HepG2 (cell line): ENCODE measurements around the gene SLC16A3. TPM values are rescaled to one million over a fixed set of nuclear protein-coding genes. Genes with fewer than 3 reads are reported as not detected.

Source experiments
- DNMT3B ChIP-seq: conservative IDR thresholded peaks from 2 replicates; pipeline ENCODE4 v1.6.1; 2016; ENCODE audit warnings: missing biosample characterization, control low read depth
- ESRRA ChIP-seq: sonication (generic); formaldehyde crosslinking; IDR thresholded peaks from 2 replicates; pipeline ENCODE4 v1.5.1; 2020; ENCODE audit warnings: mild to moderate bottlenecking, low read depth, missing genetic modification reagents
- NCOA2 ChIP-seq: sonication (generic); formaldehyde crosslinking; IDR thresholded peaks from 2 replicates; pipeline ENCODE4 v1.8.0; 2022; ENCODE audit warnings: inconsistent platforms
- SIX1 ChIP-seq: sonication (generic); formaldehyde crosslinking; IDR thresholded peaks from 2 replicates; pipeline ENCODE4 v1.4.0; 2020; ENCODE audit warnings: missing genetic modification reagents, borderline replicate concordance
- ZKSCAN5 ChIP-seq: sonication (generic); formaldehyde crosslinking; IDR thresholded peaks from 2 replicates; pipeline ENCODE4 v1.5.1; 2020; ENCODE audit warnings: mild to moderate bottlenecking, missing genetic modification reagents
- ZNF256 ChIP-seq: sonication (generic); formaldehyde crosslinking; conservative IDR thresholded peaks from 2 replicates; pipeline ENCODE4 v1.4.0; 2020; ENCODE audit warnings: missing genetic modification reagents
- polyA plus RNA-seq, 8 experiments: library from polyadenylated mRNA; depleted of rRNA in 3 of 8; stranded (reverse) in 7 of 8; unstranded in 1 of 8; fragments of >200 nt; fragmentation: Illumina TruSeq in 4 of 8; extraction: Trizol in 4 of 8; gene quantifications; 2 replicates each; pipeline versions ENCODE4 v1.2.1 to v1.2.3, GENCODE V29; 2011 to 2016; ENCODE audit warnings: low read depth in 4 of 8, missing spikeins in 1 of 8, mixed read lengths in 1 of 8; ENCODE audit not compliant: insufficient read depth in 1 of 8
- total RNA-seq, 5 experiments: library from RNA; depleted of rRNA; stranded (reverse); fragments of >200 nt; fragmentation: Illumina TruSeq; extraction: Trizol; gene quantifications; 2 replicates each; pipeline ENCODE4 v1.2.3, GENCODE V29; 2016; ENCODE audit warnings: low read depth in 1 of 5
- TF ChIP-seq, protein P1 (sequence below): sonication (generic); formaldehyde crosslinking; IDR thresholded peaks from 2 replicates; pipeline ENCODE4 v1.4.0; 2020; ENCODE audit warnings: mild to moderate bottlenecking, missing genetic modification reagents
- TF ChIP-seq, protein P2 (sequence below): sonication (generic); formaldehyde crosslinking; IDR thresholded peaks from 2 replicates; pipeline ENCODE4 v1.4.0; 2020; ENCODE audit warnings: missing genetic modification reagents; ENCODE audit errors: not compliant biosample characterization
- TF ChIP-seq, protein P3 (sequence below), 2 experiments: sonication (generic) in 1 of 2; formaldehyde crosslinking in 1 of 2; IDR thresholded peaks; 2 replicates each; pipeline versions ENCODE4 v1.5.1 to v1.6.1; 2011 to 2020; ENCODE audit warnings: borderline replicate concordance in 1 of 2, low read depth in 1 of 2, low read length in 1 of 2, mild to moderate bottlenecking in 1 of 2, missing genetic modification reagents in 1 of 2, moderate library complexity in 1 of 2
- TF ChIP-seq, protein P4 (sequence below), 2 experiments: fragments of 450-650 bp in 1 of 2; sonication (generic) in 1 of 2; formaldehyde crosslinking in 1 of 2; IDR thresholded peaks; 2 replicates each; pipeline versions ENCODE4 v1.6.1 to v1.8.0; 2016 to 2022; ENCODE audit warnings: antibody characterized with exemption in 1 of 2, mild to moderate bottlenecking in 1 of 2, missing genetic modification reagents in 1 of 2

The SLC16A3 gene
- total and polyA plus RNA-seq, 2 of the 13 experiments (the other 11 are each of a cell fraction or from before 2014, with no cell fraction given), result 242 to 349 TPM

DNA sequence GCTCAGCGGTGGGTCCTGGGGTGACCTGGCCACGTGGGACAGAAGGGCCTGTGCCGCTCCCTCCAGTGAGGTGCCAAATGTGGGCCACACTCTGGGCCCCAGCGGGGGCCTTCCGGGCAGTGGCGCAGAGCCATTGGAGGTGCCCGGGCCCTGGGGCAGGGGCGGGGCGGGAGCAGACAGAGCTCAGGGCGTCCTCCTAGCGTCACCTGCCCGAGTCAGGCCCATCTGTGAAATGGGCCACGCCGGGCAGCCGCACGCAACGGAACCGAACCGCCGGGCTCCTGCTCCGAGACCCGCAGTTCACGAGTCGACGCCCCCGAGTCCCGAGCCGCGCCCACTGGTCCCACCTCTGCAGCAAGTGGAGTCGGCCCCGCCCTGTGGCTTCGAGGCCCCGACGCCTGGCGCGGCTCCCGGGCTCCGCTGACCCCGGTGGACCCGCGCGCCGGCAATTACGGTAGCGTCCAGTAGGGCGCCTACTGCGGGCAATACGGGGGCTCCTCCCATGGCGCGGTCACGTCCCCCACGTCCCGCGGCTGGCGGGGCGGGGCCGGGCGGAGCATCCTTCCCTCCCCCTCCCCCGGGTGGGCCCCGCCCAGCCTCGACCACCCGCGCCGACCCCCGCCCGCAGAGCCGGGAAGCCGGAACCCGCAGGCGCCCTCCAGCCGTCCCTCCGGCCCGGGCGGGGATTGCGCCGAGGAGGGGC lies 1.9 kb downstream of the SLC16A3 start (continued):
- TF ChIP-seq, protein P1, sequence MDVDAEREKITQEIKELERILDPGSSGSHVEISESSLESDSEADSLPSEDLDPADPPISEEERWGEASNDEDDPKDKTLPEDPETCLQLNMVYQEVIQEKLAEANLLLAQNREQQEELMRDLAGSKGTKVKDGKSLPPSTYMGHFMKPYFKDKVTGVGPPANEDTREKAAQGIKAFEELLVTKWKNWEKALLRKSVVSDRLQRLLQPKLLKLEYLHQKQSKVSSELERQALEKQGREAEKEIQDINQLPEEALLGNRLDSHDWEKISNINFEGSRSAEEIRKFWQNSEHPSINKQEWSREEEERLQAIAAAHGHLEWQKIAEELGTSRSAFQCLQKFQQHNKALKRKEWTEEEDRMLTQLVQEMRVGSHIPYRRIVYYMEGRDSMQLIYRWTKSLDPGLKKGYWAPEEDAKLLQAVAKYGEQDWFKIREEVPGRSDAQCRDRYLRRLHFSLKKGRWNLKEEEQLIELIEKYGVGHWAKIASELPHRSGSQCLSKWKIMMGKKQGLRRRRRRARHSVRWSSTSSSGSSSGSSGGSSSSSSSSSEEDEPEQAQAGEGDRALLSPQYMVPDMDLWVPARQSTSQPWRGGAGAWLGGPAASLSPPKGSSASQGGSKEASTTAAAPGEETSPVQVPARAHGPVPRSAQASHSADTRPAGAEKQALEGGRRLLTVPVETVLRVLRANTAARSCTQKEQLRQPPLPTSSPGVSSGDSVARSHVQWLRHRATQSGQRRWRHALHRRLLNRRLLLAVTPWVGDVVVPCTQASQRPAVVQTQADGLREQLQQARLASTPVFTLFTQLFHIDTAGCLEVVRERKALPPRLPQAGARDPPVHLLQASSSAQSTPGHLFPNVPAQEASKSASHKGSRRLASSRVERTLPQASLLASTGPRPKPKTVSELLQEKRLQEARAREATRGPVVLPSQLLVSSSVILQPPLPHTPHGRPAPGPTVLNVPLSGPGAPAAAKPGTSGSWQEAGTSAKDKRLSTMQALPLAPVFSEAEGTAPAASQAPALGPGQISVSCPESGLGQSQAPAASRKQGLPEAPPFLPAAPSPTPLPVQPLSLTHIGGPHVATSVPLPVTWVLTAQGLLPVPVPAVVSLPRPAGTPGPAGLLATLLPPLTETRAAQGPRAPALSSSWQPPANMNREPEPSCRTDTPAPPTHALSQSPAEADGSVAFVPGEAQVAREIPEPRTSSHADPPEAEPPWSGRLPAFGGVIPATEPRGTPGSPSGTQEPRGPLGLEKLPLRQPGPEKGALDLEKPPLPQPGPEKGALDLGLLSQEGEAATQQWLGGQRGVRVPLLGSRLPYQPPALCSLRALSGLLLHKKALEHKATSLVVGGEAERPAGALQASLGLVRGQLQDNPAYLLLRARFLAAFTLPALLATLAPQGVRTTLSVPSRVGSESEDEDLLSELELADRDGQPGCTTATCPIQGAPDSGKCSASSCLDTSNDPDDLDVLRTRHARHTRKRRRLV, result peak; percentile 88
- TF ChIP-seq, protein P2, sequence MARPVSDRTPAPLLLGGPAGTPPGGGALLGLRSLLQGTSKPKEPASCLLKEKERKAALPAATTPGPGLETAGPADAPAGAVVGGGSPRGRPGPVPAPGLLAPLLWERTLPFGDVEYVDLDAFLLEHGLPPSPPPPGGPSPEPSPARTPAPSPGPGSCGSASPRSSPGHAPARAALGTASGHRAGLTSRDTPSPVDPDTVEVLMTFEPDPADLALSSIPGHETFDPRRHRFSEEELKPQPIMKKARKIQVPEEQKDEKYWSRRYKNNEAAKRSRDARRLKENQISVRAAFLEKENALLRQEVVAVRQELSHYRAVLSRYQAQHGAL (CRISPR knock-in tag), result no peak
- TF ChIP-seq, protein P3, sequence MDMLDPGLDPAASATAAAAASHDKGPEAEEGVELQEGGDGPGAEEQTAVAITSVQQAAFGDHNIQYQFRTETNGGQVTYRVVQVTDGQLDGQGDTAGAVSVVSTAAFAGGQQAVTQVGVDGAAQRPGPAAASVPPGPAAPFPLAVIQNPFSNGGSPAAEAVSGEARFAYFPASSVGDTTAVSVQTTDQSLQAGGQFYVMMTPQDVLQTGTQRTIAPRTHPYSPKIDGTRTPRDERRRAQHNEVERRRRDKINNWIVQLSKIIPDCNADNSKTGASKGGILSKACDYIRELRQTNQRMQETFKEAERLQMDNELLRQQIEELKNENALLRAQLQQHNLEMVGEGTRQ (IDR thresholded peaks at IDR 0.05; ENCODE audit: low read depth, low read length), result no peak
- TF ChIP-seq, protein P3 (CRISPR knock-in tag; IDR thresholded peaks at IDR 0.05; ENCODE audit: borderline replicate concordance), result 0 out of 2 replicates have a peak, but pooled peaks have one; percentile 36
- TF ChIP-seq ZKSCAN5 (CRISPR knock-in tag) (no peak), ZNF256 (CRISPR knock-in tag) (peak; percentile 98), ESRRA (CRISPR knock-in tag) (peak; percentile 83), NCOA2 (CRISPR knock-in tag) (peak; percentile 68; the same call in 1 of the 2 replicates), DNMT3B (CRISPR knock-in tag) (peak; percentile 72; the same call in 1 of the 2 replicates), SIX1 (CRISPR knock-in tag) (no peak)
- TF ChIP-seq, protein P4, sequence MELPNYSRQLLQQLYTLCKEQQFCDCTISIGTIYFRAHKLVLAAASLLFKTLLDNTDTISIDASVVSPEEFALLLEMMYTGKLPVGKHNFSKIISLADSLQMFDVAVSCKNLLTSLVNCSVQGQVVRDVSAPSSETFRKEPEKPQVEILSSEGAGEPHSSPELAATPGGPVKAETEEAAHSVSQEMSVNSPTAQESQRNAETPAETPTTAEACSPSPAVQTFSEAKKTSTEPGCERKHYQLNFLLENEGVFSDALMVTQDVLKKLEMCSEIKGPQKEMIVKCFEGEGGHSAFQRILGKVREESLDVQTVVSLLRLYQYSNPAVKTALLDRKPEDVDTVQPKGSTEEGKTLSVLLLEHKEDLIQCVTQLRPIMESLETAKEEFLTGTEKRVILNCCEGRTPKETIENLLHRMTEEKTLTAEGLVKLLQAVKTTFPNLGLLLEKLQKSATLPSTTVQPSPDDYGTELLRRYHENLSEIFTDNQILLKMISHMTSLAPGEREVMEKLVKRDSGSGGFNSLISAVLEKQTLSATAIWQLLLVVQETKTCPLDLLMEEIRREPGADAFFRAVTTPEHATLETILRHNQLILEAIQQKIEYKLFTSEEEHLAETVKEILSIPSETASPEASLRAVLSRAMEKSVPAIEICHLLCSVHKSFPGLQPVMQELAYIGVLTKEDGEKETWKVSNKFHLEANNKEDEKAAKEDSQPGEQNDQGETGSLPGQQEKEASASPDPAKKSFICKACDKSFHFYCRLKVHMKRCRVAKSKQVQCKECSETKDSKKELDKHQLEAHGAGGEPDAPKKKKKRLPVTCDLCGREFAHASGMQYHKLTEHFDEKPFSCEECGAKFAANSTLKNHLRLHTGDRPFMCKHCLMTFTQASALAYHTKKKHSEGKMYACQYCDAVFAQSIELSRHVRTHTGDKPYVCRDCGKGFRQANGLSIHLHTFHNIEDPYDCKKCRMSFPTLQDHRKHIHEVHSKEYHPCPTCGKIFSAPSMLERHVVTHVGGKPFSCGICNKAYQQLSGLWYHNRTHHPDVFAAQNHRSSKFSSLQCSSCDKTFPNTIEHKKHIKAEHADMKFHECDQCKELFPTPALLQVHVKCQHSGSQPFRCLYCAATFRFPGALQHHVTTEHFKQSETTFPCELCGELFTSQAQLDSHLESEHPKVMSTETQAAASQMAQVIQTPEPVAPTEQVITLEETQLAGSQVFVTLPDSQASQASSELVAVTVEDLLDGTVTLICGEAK (IDR thresholded peaks at IDR 0.05), result no peak
- TF ChIP-seq, protein P4 (CRISPR knock-in tag; IDR thresholded peaks at IDR 0.05), result peak; percentile 84
